ENCODE measurements around the gene EBI3.

EBI3 gene

GRCh38 chr19:4200940-4201542 lies 28.3 kb upstream of the EBI3 start:
- H3K4me2 ChIP-seq (ENCODE audit: low read length), result no peak overlapping the region

GRCh38 chr19:4201798-4202197 lies 27.5 kb upstream of the EBI3 start:
- Histone ChIP-seq H3K9ac (no peak overlapping the region), H3K4me1 (no peaks in the 10 kb centered on the region), H3K27ac (no peak overlapping the region), H3K27me3 (ENCODE audit: control insufficient read depth, insufficient read depth, low read length) (no peaks in the 10 kb centered on the region), H3K79me2 (no peaks in the 10 kb centered on the region), H2AFZ (no peak overlapping the region), H3K4me2 (ENCODE audit: low read length) (no peak overlapping the region), H3K9me3 (ENCODE audit: control insufficient read depth, low read length) (no peaks in the 10 kb centered on the region), H3K4me3 (ENCODE audit: low read depth, low read length) (no peak overlapping the region), H3K36me3 (ENCODE audit: control insufficient read depth, insufficient read depth, low read length) (no peaks in the 10 kb centered on the region)
- no peak for TF ChIP-seq CTCF (IDR thresholded peaks at IDR 0.05)

More at GRCh38 chr19:4200940-4201542, 28.3 kb upstream of the EBI3 start:
- no peaks in the 10 kb centered on the region for H3K4me1 ChIP-seq
- H3K27ac ChIP-seq, result no peak overlapping the region
- H2AFZ ChIP-seq, result no peak overlapping the region
- no peaks in the 10 kb centered on the region for H3K9me3 ChIP-seq (ENCODE audit: control insufficient read depth, low read length)
- no peaks in the 10 kb centered on the region for H3K36me3 ChIP-seq (ENCODE audit: control insufficient read depth, insufficient read depth, low read length)
- H3K4me3 ChIP-seq (ENCODE audit: low read depth, low read length), result no peak overlapping the region
- H3K79me2 ChIP-seq, result no peaks in the 10 kb centered on the region
- no peak for TF ChIP-seq CTCF (IDR thresholded peaks at IDR 0.05)
- H3K9ac ChIP-seq, result no peak overlapping the region
- H3K27me3 ChIP-seq (ENCODE audit: control insufficient read depth, insufficient read depth, low read length), result peaks cover under 1% of the 10 kb centered on the region

- Histone ChIP-seq H3K4me1 (no peaks in the 10 kb centered on the region), H3K27ac (no peak overlapping the region), H3K36me3 (ENCODE audit: control insufficient read depth, insufficient read depth, low read length) (no peaks in the 10 kb centered on the region), H3K4me2 (ENCODE audit: low read length) (no peak overlapping the region), H3K79me2 (no peaks in the 10 kb centered on the region), H3K4me3 (ENCODE audit: low read depth, low read length) (no peak overlapping the region), H3K9ac (no peak overlapping the region), H3K9me3 (ENCODE audit: control insufficient read depth, low read length) (no peaks in the 10 kb centered on the region), H3K27me3 (ENCODE audit: control insufficient read depth, insufficient read depth, low read length) (no peaks in the 10 kb centered on the region), H2AFZ (no peak overlapping the region)
- no peak for TF ChIP-seq CTCF (IDR thresholded peaks at IDR 0.05)
Measured at GRCh38 chr19:4206818-4207484, 22.4 kb upstream of the EBI3 start.

- Histone ChIP-seq H3K27ac (no peak overlapping the region), H3K4me1 (no peaks in the 10 kb centered on the region), H3K79me2 (no peaks in the 10 kb centered on the region), H3K9me3 (ENCODE audit: control insufficient read depth, low read length) (no peaks in the 10 kb centered on the region), H2AFZ (no peak overlapping the region), H3K9ac (no peak overlapping the region), H3K36me3 (ENCODE audit: control insufficient read depth, insufficient read depth, low read length) (no peaks in the 10 kb centered on the region), H3K4me3 (ENCODE audit: low read depth, low read length) (no peak overlapping the region), H3K4me2 (ENCODE audit: low read length) (no peak overlapping the region), H3K27me3 (ENCODE audit: control insufficient read depth, insufficient read depth, low read length) (no peaks in the 10 kb centered on the region)
- TF ChIP-seq CTCF (IDR thresholded peaks at IDR 0.05), result no peak
Measured at GRCh38 chr19:4208385-4209094, 20.8 kb upstream of the EBI3 start.
